ENCODE measurements around the gene WDR45B. TPM values are rescaled to one million over a fixed set of nuclear protein-coding genes. Genes with fewer than 3 reads are reported as not detected.

Gene WDR45B
- total RNA-seq, 1 experiment from 2014 or later, result 132 TPM

DNA sequence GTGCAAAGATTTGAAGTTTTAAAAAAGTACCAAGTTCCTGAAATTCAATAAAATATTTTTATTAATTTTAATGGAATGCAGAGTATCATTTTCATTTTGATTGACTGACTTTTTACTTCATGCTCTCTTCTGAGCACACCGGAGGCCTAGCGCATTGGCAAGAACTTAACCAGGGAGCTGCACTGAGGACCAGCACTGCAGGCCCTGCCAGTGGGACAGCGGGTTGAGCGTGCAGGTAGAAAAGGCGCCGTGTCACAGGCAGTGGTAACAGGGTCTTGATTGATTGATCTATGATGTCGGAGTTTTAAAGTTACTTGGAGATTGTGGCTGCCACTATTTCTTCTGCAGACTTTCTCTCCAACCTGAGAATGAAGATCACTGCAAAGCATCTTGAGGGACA, 43.7 kb downstream of the WDR45B start:
- intact Hi-C loops (cut with micrococcal nuclease; ENCODE audit: unreplicated experiment) (no loop called here), in situ Hi-C loops (cut with HindIII; ENCODE audit: low pct_unique_long_range_greater_than_20kb, low sequenced_read_pairs) (no loop called here)
- TF ChIP-seq, protein P1, sequence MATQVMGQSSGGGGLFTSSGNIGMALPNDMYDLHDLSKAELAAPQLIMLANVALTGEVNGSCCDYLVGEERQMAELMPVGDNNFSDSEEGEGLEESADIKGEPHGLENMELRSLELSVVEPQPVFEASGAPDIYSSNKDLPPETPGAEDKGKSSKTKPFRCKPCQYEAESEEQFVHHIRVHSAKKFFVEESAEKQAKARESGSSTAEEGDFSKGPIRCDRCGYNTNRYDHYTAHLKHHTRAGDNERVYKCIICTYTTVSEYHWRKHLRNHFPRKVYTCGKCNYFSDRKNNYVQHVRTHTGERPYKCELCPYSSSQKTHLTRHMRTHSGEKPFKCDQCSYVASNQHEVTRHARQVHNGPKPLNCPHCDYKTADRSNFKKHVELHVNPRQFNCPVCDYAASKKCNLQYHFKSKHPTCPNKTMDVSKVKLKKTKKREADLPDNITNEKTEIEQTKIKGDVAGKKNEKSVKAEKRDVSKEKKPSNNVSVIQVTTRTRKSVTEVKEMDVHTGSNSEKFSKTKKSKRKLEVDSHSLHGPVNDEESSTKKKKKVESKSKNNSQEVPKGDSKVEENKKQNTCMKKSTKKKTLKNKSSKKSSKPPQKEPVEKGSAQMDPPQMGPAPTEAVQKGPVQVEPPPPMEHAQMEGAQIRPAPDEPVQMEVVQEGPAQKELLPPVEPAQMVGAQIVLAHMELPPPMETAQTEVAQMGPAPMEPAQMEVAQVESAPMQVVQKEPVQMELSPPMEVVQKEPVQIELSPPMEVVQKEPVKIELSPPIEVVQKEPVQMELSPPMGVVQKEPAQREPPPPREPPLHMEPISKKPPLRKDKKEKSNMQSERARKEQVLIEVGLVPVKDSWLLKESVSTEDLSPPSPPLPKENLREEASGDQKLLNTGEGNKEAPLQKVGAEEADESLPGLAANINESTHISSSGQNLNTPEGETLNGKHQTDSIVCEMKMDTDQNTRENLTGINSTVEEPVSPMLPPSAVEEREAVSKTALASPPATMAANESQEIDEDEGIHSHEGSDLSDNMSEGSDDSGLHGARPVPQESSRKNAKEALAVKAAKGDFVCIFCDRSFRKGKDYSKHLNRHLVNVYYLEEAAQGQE (IDR thresholded peaks at IDR 0.05; ENCODE audit: insufficient read depth in 1 of 2, low read depth in 2 of 2, low read length in 1 of 2), result no peak
- TF ChIP-seq, protein P2, sequence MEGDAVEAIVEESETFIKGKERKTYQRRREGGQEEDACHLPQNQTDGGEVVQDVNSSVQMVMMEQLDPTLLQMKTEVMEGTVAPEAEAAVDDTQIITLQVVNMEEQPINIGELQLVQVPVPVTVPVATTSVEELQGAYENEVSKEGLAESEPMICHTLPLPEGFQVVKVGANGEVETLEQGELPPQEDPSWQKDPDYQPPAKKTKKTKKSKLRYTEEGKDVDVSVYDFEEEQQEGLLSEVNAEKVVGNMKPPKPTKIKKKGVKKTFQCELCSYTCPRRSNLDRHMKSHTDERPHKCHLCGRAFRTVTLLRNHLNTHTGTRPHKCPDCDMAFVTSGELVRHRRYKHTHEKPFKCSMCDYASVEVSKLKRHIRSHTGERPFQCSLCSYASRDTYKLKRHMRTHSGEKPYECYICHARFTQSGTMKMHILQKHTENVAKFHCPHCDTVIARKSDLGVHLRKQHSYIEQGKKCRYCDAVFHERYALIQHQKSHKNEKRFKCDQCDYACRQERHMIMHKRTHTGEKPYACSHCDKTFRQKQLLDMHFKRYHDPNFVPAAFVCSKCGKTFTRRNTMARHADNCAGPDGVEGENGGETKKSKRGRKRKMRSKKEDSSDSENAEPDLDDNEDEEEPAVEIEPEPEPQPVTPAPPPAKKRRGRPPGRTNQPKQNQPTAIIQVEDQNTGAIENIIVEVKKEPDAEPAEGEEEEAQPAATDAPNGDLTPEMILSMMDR (IDR thresholded peaks at IDR 0.05), result no peak
- TF ChIP-seq TCF7L2 (IDR thresholded peaks at IDR 0.05; ENCODE audit: low read depth, low read length) (no peak), SIN3A (IDR thresholded peaks at IDR 0.05; ENCODE audit: borderline replicate concordance, insufficient read depth, low read depth, low read length) (no peak), POLR2AphosphoS5 (IDR thresholded peaks at IDR 0.05; ENCODE audit: low read depth, low read length) (no peak)
- BruUV-seq (replicated peaks), result no TSS peak
- Histone ChIP-seq H3K36me3 (ENCODE audit: control insufficient read depth, insufficient read depth, low read length) (peaks cover 16% of the 10 kb centered on the region), H3K27me3 (ENCODE audit: control insufficient read depth, insufficient read depth, low read length) (no peaks in the 10 kb centered on the region), H3K9me3 (ENCODE audit: control insufficient read depth, insufficient read depth, low read depth, low read length) (no peaks in the 10 kb centered on the region), H3K27ac (ENCODE audit: low read length) (no peak overlapping the region), H3K4me3 (ENCODE audit: low read depth in 2 of 2, low read length in 2 of 2) (no peak overlapping the region), H3K4me1 (ENCODE audit: control insufficient read depth, insufficient read depth, low read length) (no peaks in the 10 kb centered on the region)
- POLR2A ChIA-PET, result no interaction called here
- DNase-seq (ENCODE audit: low read depth, low spot score), result no peak
- CTCF ChIA-PET, result no interaction called here
- no peak for ATAC-seq

DNA sequence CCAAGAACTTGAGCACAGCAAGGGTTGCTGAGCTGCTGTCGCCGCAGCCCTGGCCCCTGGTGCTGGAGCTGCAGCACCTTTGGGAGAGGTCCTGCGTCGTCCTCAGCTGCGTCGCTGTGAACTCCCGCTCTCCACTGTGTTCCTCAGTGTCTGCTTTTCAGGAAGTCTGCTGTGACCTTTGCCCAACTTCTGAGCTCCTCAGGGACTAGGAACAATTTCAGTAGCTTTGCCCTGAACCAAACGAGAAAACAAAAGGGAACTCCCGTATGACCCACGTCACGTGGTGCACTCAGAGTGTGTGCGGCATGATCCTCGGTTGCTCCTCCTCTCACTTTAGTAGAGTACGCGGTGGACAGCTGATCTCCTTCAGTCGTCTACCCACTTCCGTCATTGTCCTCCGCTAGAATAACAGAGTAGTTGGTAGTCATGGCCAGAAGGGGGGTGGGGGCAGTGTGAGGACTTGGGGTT, 44.2 kb downstream of the WDR45B start:
- H3K36me3 ChIP-seq (ENCODE audit: control insufficient read depth, insufficient read depth, low read length), result peaks cover 16% of the 10 kb centered on the region
- no peaks in the 10 kb centered on the region for H3K27me3 ChIP-seq (ENCODE audit: control insufficient read depth, insufficient read depth, low read length)
- H3K27ac ChIP-seq (ENCODE audit: low read length), result no peak overlapping the region
- H3K4me3 ChIP-seq (ENCODE audit: low read depth in 2 of 2, low read length in 2 of 2), result no peak overlapping the region
- ATAC-seq (no peak), DNase-seq (ENCODE audit: low read depth, low spot score) (no peak)
- BruUV-seq (replicated peaks), result no TSS peak
- TF ChIP-seq POLR2AphosphoS5 (IDR thresholded peaks at IDR 0.05; ENCODE audit: low read depth, low read length) (no peak), TCF7L2 (IDR thresholded peaks at IDR 0.05; ENCODE audit: low read depth, low read length) (no peak), SIN3A (IDR thresholded peaks at IDR 0.05; ENCODE audit: borderline replicate concordance, insufficient read depth, low read depth, low read length) (no peak)
- TF ChIP-seq, protein P2 (IDR thresholded peaks at IDR 0.05), result no peak
- TF ChIP-seq, protein P1 (IDR thresholded peaks at IDR 0.05; ENCODE audit: insufficient read depth in 1 of 2, low read depth in 2 of 2, low read length in 1 of 2), result no peak
- in situ Hi-C loops (cut with HindIII; ENCODE audit: low pct_unique_long_range_greater_than_20kb, low sequenced_read_pairs) (no loop called here), intact Hi-C loops (cut with micrococcal nuclease; ENCODE audit: unreplicated experiment) (no loop called here)
- ChIA-PET CTCF (no interaction called here), POLR2A (no interaction called here)
- no peaks in the 10 kb centered on the region for H3K9me3 ChIP-seq (ENCODE audit: control insufficient read depth, insufficient read depth, low read depth, low read length)
- H3K4me1 ChIP-seq (ENCODE audit: control insufficient read depth, insufficient read depth, low read length), result no peaks in the 10 kb centered on the region
